Measurements from ENCODE around the gene HUS1B.
A peak's percentile ranks its signal among the peaks of the same experiment; 100 is the strongest.

The HUS1B gene

GRCh38 chr6:689223-689622, 32.3 kb upstream of the HUS1B start:
- DNase-seq (ENCODE audit: low read depth), result no peak
- no peak for TF ChIP-seq CTCF (conservative IDR thresholded peaks at IDR 0.05; ENCODE audit: control insufficient read depth, insufficient read depth, low read depth, low read length)
- H3K4me3 ChIP-seq (ENCODE audit: control insufficient read depth, low read depth, low read length), result no peak overlapping the region

GRCh38 chr6:686497-686896, 29.6 kb upstream of the HUS1B start:
- TF ChIP-seq CTCF (conservative IDR thresholded peaks at IDR 0.05; ENCODE audit: control insufficient read depth, insufficient read depth, low read depth, low read length), result no peak
- no peak overlapping the region for H3K4me3 ChIP-seq (ENCODE audit: control insufficient read depth, low read depth, low read length)
- DNase-seq (ENCODE audit: low read depth), result no peak

GRCh38 chr6:684831-685636, 28.1 kb upstream of the HUS1B start:
- peak; percentile 59 for DNase-seq (ENCODE audit: low read depth)
- no peak for TF ChIP-seq CTCF (conservative IDR thresholded peaks at IDR 0.05; ENCODE audit: control insufficient read depth, insufficient read depth, low read depth, low read length)
- H3K4me3 ChIP-seq (ENCODE audit: control insufficient read depth, low read depth, low read length), result no peak overlapping the region

- TF ChIP-seq CTCF (conservative IDR thresholded peaks at IDR 0.05; ENCODE audit: control insufficient read depth, insufficient read depth, low read depth, low read length), result no peak
- H3K4me3 ChIP-seq (ENCODE audit: control insufficient read depth, low read depth, low read length), result peak overlapping the region; percentile 39
- DNase-seq (ENCODE audit: low read depth), result peak; percentile 62
Observed at GRCh38 chr6:683742-684440, 27.0 kb upstream of the HUS1B start.

GRCh38 chr6:680666-681340, 23.9 kb upstream of the HUS1B start:
- no peak overlapping the region for H3K4me3 ChIP-seq (ENCODE audit: control insufficient read depth, low read depth, low read length)
- no peak for DNase-seq (ENCODE audit: low read depth)
- no peak for TF ChIP-seq CTCF (conservative IDR thresholded peaks at IDR 0.05; ENCODE audit: control insufficient read depth, insufficient read depth, low read depth, low read length)

GRCh38 chr6:680251-680650, 23.4 kb upstream of the HUS1B start:
- no peak overlapping the region for H3K4me3 ChIP-seq (ENCODE audit: control insufficient read depth, low read depth, low read length)
- TF ChIP-seq CTCF (conservative IDR thresholded peaks at IDR 0.05; ENCODE audit: control insufficient read depth, insufficient read depth, low read depth, low read length), result no peak

More at GRCh38 chr6:680251-680650, 23.4 kb upstream of the HUS1B start:
- no peak for DNase-seq (ENCODE audit: low read depth)

All from fibroblast of mammary gland (primary cell).